T1000 (cell line): ENCODE data around the gene SYNPO2L.
"Not testable (repeated sequence)": the region's sequence is repeated elsewhere in the genome, so short reads cannot be mapped to it uniquely, and the experiment has no call there.

ENCODE experiments used
- DNase-seq: peaks from one replicate; lab custom pipeline; 2025; ENCODE audit warnings: mixed read lengths; lab: John Stamatoyannopoulos, UW

SYNPO2L gene

GRCh38 chr10:73620974-73621373 is 34.9 kb downstream of the SYNPO2L start:
- DNase-seq: not testable (repeated sequence)

GRCh38 chr10:73617143-73617542 is 38.7 kb downstream of the SYNPO2L start:
- DNase-seq: not testable (repeated sequence)

GRCh38 chr10:73614720-73615119 is 41.1 kb downstream of the SYNPO2L start:
- DNase-seq: no peak

- no peak for DNase-seq
Observed at GRCh38 chr10:73609116-73609515, 46.7 kb downstream of the SYNPO2L start.

GRCh38 chr10:73601486-73601921 is 54.3 kb downstream of the SYNPO2L start:
- DNase-seq: no peak

- DNase-seq: no peak
Observed at GRCh38 chr10:73597346-73597745, 58.5 kb downstream of the SYNPO2L start.
